AG04449 (cell line): ENCODE data around the gene MAVS.

Experiments used
- CTCF ChIA-PET: fragments of 350-600 bp; formaldehyde crosslinking; extraction: SDS; loops from one replicate; lab custom pipeline; 2021; ENCODE audit warnings: antibody characterized with exemption; lab: Yijun Ruan, JAX
- POLR2A ChIA-PET: fragments of 400-600, 350-600 bp; formaldehyde crosslinking; extraction: SDS; loops from one replicate; lab custom pipeline; 2020; ENCODE audit warnings: antibody characterized with exemption, inconsistent platforms; lab: Yijun Ruan, JAX
- DNase-seq: peaks from one replicate; pipeline ENCODE4 v3.0.0-alpha.2; 2010; ENCODE audit warnings: low read depth, low spot score
- H3K4me3 ChIP-seq: 2 replicates; pipeline ENCODE4 v1.5.1; 2011; ENCODE audit warnings: low read depth, mild to moderate bottlenecking, control low read depth, low read length
- TF ChIP-seq, protein P1 (sequence below): IDR thresholded peaks from one replicate; pipeline ENCODE4 v1.5.1; 2011; ENCODE audit warnings: mild to moderate bottlenecking, moderate library complexity, low read length, control low read depth, inconsistent platforms; ENCODE audit not compliant: insufficient read depth; ENCODE audit errors: missing control alignments

MAVS gene

DNA sequence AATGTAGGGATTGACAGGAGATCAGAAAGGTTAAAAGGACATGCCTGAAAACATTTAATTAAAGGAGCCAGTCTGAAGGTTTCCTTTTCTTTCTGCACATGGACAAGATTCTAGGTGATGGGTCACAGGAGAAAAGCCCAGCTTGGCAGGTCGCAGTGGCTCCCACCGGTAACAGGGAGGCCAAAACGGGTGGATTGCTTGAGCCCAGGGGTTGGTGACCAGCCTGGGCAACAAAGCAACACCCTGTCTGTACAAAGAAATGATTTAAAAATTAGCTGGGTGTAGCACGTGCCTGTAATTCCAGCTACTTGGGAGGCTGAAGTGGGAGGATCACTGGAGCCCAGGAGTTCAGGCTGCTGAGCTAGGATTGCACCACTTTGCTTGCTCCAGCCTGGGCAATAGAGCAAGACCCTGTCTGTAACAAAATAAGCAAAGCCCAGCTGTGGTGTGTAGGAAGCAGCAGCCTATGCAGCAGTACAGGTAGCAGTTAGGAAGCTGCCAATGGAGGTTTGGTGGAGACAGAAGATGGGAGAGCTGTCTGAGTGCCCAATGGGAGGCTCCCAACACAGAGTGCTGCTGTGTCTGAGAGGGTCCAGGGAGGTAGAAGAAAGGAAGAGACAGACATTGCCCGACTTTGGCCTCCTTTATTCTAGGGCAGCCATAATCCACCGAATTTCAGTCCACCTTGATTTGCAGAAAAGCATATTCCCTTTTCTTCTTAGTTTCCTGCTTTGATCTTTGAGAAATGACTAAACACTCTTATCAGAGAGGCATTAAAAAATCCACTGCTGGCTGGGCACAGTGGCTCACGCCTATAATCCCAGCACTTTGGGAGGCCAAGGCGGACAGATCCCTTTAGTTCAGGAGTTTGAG lies 33.4 kb upstream of the MAVS start:
- ChIA-PET POLR2A (no interaction called here), CTCF (interaction anchor here (0.7 to 2.9 kb wide), 13 partner anchors 8 to 259 kb away, joined by 3 to 18 read pairs (median 4); partner anchors contain the start of gene CDC25B)
- H3K4me3 ChIP-seq, result no peak overlapping the region
- TF ChIP-seq, protein P1, sequence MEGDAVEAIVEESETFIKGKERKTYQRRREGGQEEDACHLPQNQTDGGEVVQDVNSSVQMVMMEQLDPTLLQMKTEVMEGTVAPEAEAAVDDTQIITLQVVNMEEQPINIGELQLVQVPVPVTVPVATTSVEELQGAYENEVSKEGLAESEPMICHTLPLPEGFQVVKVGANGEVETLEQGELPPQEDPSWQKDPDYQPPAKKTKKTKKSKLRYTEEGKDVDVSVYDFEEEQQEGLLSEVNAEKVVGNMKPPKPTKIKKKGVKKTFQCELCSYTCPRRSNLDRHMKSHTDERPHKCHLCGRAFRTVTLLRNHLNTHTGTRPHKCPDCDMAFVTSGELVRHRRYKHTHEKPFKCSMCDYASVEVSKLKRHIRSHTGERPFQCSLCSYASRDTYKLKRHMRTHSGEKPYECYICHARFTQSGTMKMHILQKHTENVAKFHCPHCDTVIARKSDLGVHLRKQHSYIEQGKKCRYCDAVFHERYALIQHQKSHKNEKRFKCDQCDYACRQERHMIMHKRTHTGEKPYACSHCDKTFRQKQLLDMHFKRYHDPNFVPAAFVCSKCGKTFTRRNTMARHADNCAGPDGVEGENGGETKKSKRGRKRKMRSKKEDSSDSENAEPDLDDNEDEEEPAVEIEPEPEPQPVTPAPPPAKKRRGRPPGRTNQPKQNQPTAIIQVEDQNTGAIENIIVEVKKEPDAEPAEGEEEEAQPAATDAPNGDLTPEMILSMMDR, result no peak
- DNase-seq, result no peak

DNA sequence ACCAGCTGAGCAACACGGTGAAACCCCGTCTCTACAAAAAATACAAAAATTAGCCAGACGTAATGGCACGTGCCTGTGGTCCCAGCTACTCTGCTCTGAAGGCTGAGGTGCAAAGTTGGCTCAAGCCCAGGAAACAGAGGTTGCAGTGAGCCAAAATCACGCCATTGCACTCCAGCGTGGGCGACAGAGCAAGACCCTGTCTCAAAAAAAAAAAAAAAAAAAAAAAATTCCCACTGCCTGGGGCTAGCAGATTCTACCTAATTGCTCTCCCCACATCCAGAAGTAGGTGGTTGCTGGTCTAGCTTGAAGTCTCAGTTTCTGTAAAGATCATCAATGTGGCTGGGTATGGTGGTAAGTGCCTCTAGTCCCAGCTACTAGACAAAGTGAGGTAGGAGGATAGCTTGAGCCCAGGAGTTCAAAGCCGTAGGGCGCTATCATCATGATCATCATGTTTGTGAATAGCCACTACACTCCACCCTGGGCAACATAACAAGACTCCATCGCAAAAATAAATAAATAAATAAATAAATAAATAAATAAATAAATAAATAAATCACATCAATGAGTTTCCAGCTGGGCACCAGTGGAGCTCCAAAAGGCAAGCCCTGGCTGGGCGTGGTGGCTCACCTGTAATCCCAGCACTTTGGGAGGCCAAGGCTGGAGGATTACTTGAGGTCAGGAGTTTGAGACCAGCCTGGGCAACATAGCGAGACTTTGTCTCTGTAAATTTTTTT lies 32.6 kb upstream of the MAVS start:
- TF ChIP-seq, protein P1, result no peak
- DNase-seq, result no peak
- no peak overlapping the region for H3K4me3 ChIP-seq
- ChIA-PET CTCF (interaction anchor here (0.6 to 2.9 kb wide), 11 partner anchors 9 to 258 kb away, joined by 3 to 18 read pairs (median 4); partner anchors contain the start of gene CDC25B), POLR2A (no interaction called here)

DNA sequence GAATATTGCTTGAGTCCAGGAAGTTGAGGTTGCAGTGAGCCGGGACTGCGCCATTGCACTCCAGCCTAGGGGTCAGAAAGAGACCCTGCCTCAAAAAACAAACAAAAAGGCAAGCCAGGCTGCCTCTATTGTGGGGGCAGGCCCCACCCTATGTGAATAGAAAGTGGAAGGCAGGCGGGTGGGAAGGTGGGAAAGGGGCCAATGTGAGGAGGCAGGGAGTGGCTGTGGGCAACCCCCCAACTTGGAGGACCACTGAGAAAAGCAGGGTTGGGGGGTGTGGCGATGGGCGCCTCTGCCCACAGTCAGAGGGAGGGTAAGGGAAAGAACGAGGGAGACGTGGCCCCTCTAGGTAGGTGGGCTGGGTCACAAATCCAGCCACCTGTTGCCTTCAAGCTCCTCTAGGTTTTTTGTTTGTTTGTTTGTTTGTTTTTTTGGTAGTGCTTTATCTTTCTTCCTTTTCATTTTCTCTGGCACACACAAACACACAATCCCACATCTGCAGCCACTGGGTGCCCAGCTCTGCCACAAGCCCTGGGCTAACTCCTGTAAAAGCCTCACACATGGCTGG lies 31.6 kb upstream of the MAVS start:
- H3K4me3 ChIP-seq, result no peak overlapping the region
- ChIA-PET CTCF (interaction anchor here (1.5 to 1.7 kb wide), 2 partner anchors 10 to 16 kb away, joined by 4 to 6 read pairs; no protein-coding TSS in a partner anchor), POLR2A (no interaction called here)
- TF ChIP-seq, protein P1, result no peak
- no peak for DNase-seq

DNA sequence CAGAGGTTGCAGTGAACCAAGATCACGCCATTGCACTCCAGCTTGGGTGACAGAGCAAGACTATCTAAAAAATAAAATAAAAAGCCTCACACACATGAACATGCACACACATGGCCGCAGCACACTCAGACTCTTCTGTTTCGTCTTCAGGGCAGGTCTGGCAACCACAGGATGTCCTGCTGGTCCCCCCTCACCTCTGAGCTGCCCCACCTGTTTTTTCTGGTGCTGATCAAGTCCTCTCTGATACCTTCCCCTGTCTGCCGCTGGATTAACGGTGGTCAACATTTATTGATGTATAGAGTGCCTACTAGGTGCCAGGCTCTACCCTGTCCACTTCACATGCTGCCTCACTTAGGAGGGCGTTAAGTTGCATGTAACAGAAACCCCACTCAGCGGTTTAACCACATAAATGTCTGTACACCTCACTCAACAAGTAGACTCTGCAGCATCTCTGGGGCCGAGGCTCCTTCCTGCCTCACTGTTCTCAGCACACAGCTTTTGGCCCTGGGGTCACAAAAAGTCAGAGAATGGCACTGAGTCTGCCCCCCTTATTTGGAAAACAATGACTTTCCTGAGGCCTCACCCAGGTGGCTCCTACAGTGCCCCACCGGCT lies 30.8 kb upstream of the MAVS start:
- ChIA-PET CTCF (no interaction called here), POLR2A (no interaction called here)
- no peak for DNase-seq
- TF ChIP-seq, protein P1, result no peak
- no peak overlapping the region for H3K4me3 ChIP-seq

DNA sequence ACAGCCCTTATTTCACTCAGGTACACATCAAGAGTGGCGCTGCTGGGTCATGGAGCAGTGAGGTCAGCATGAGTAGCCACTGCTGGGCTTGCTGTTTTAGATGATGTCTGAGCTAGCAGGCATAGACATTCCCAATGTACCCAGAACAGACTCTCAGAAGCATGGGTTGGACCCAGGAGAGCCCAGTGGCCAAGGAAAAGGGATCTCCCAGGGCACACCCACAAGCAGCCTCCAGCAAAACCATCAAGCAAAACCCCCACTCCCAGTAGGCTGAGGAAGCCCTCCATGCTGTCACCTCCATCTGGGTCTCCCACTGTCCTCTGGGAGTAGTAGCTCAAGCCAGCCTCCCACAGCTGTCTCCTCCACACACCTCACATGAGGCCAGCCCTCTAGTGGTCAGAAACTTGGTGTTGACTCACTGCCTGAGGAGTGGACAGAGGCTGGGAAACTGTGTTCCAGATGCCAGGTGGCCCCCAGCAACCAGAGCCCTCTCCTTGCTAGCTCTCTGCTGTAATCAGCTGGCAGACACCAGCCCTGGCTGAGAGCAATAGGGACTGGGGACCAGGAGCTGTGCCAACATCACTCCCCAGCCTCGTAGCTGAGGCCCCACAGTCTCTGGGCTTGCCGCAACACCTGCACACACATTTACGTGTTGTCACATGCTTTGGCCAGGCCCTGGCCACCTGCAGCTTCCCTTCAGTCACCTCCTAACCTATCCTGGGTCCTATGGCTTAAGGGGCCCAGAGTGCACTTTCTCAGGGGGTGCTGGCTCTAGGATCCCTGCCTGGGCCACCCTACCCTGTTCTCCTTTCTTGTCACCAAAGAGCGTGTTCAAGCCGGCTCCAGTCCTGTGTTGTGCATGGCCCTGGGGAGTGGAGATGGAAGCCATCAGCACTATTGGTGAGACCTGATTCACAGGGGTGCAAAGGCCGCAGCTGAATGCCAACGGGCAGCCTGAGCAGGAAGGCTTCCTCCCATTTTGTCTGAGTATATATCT lies 28.2 kb upstream of the MAVS start:
- no peak for DNase-seq
- CTCF ChIA-PET, result interaction anchor here (0.7 to 8.8 kb wide), 32 partner anchors 8 to 274 kb away, joined by 3 to 255 read pairs (median 6); partner anchors contain the start of genes ADISSP, CDC25B, CENPB and SPEF1
- TF ChIP-seq, protein P1, result peak; percentile 86
- no peak overlapping the region for H3K4me3 ChIP-seq
- POLR2A ChIA-PET, result interaction anchor here (0.6 to 1.8 kb wide), 6 partner anchors 10 to 138 kb away, joined by 3 to 12 read pairs (median 4); partner anchors contain the start of genes CDC25B and CENPB
